OCI-LY7 (cell line): ENCODE data around the gene RBBP7.

Experiments used
- EZH2phosphoT487 ChIP-seq: fragments of 200-600 bp; sonication (generic); IDR thresholded peaks from 2 replicates; pipeline ENCODE4 v1.6.1; 2018; ENCODE audit warnings: low read depth, borderline replicate concordance, mild to moderate bottlenecking, mixed run types, antibody characterized with exemption, low read length, moderate library complexity, mixed read lengths
- TF ChIP-seq, protein P1 (sequence below): fragments of 200-600 bp; sonication (generic); conservative IDR thresholded peaks from 2 replicates; pipeline ENCODE4 v1.5.1; 2014; ENCODE audit warnings: mild to moderate bottlenecking, antibody characterized with exemption, low read length, moderate library complexity, mixed read lengths

DNA sequence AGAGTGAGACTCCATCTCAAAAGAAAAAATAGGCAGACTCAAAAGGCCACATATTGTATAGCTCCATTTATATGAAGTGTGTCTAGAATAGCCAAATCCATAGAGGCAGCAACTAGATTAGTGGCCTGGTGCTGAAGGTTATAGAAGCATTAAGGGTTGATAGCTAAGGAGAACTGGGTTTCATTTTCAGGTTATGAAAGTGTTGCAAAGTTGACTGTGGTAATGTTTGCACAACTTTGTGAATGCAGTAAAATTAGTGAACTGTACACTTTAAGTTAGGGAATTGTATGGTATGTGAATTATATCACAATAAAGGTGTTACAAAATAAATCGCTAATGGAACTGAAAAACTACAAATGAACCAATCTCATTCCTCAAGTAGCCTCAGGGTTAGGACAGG is 55.6 kb downstream of the RBBP7 start:
- TF ChIP-seq, protein P1, sequence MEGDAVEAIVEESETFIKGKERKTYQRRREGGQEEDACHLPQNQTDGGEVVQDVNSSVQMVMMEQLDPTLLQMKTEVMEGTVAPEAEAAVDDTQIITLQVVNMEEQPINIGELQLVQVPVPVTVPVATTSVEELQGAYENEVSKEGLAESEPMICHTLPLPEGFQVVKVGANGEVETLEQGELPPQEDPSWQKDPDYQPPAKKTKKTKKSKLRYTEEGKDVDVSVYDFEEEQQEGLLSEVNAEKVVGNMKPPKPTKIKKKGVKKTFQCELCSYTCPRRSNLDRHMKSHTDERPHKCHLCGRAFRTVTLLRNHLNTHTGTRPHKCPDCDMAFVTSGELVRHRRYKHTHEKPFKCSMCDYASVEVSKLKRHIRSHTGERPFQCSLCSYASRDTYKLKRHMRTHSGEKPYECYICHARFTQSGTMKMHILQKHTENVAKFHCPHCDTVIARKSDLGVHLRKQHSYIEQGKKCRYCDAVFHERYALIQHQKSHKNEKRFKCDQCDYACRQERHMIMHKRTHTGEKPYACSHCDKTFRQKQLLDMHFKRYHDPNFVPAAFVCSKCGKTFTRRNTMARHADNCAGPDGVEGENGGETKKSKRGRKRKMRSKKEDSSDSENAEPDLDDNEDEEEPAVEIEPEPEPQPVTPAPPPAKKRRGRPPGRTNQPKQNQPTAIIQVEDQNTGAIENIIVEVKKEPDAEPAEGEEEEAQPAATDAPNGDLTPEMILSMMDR, result no peak
- no peak for TF ChIP-seq EZH2phosphoT487
